ENCODE results near the gene IQUB. TPM values are rescaled to one million over a fixed set of nuclear protein-coding genes. Genes with fewer than 3 reads are reported as not detected.

The IQUB gene
- total RNA-seq, result 0.50 and 0.55 TPM in 2 replicates

GRCh38 chr7:123534383-123535260 lies at the start of gene IQUB:
Gene IQUB (minus strand): TSS chr7:123534595. CDS start chr7:123512340, 22,255 bp downstream.

GRCh38 chr7:123557398-123558288 lies 23.2 kb upstream of the IQUB start, which contains the start of gene NDUFA5:
Gene NDUFA5 (minus strand): TSS chr7:123557818. CDS start chr7:123557795, 23 bp downstream.

Other genes starting within 250 kb of the IQUB start
- 31.9 and 40.8 TPM in 2 replicates for gene NDUFA5, start 23.2 kb upstream of the IQUB start, total RNA-seq
- gene ASB15, start 67.2 kb upstream of the IQUB start, total RNA-seq, result not detected in 2 replicates
- gene LMOD2, start 121.3 kb upstream of the IQUB start, total RNA-seq, result not detected in 2 replicates
- 11.1 and 13.0 TPM in 2 replicates for gene WASL, start 214.4 kb upstream of the IQUB start, total RNA-seq